Pancreas (tissue), 10 donors: ENCODE results near the gene CYBB. TPM values are rescaled to one million over a fixed set of nuclear protein-coding genes. Genes with fewer than 3 reads are reported as not detected.

ENCODE experiments used
- ATAC-seq, 4 donors: fragments of 200-7000 bp; cut with Tn5 transposase; one replicate each; pipeline versions ENCODE4 v1.8.0 to v1.9.1; 2020; ENCODE audit warnings: mild to moderate bottlenecking in 4 of 4, moderate library complexity in 4 of 4
- DNase-seq, 6 donors: peaks; one replicate each; pipeline ENCODE4 v3.0.0-alpha.2; 2020
- FAIRE-seq: peaks from 2 replicates; lab custom pipeline; 2012; peaks lifted over from hg19 to GRCh38; lab: Jason Lieb, UNC
- H3K27ac ChIP-seq, 4 donors: fragments of 200-600 bp; sonication (generic); 1 replicate in 3 of 4; 2 replicates in 1 of 4; pipeline versions ENCODE4 v1.5.0 to v1.8.0; 2020
- H3K27me3 ChIP-seq, 4 donors: fragments of 200-600 bp; one replicate each; pipeline ENCODE4 v1.8.0; 2021
- H3K36me3 ChIP-seq, 3 donors: fragments of 200-600 bp; sonication (generic) in 1 of 3; one replicate each; pipeline versions ENCODE4 v1.5.0 to v1.8.0; 2020 to 2021
- H3K4me1 ChIP-seq, 3 donors: fragments of 200-600 bp; one replicate each; pipeline ENCODE4 v1.8.0; 2021
- H3K4me3 ChIP-seq, 4 donors: fragments of 200-600 bp; sonication (generic) in 2 of 4; one replicate each; pipeline versions ENCODE4 v1.5.0 to v1.8.0; 2020 to 2021
- H3K9me3 ChIP-seq, 4 donors: fragments of 200-600 bp; one replicate each; pipeline ENCODE4 v1.8.0; 2021
- WGBS, 2 donors: extraction: QIAGEN DNeasy Blood & Tissue Kit; methylation state at CpG; one replicate each; pipeline ENCODE4 v1.1.7; 2013; 5-methylcytosine and 5-hydroxymethylcytosine counted together
- intact Hi-C, 3 donors: fragments of 100-400 bp; cut with DNase I; formaldehyde crosslinking; loops; one replicate each; pipeline versions ENCODE4 v1.11.1 to v1.14.2; 2022
- polyA plus RNA-seq, 2 donors: library from polyadenylated mRNA; stranded (reverse); fragments of 200-250 nt; gene quantifications; one replicate each; pipeline ENCODE4 v1.2.3, GENCODE V29; 2013
- total RNA-seq, 6 donors: library from RNA; stranded (reverse); fragmentation: NEBNext Ultra II Directional in 4 of 6; extraction: Animal tissue kit (Norgen Biotek cat#: 25700) in 4 of 6; gene quantifications; one replicate each; pipeline versions ENCODE4 v1.2.1 to v1.2.4, GENCODE V29; 2021 to 2023
- TF ChIP-seq, protein P1 (sequence below), 4 donors: fragments of 200-600 bp; sonication (generic) in 3 of 4; IDR thresholded peaks; one replicate each; pipeline versions ENCODE4 v1.5.0 to v1.8.0; 2021; ENCODE audit warnings: antibody characterized with exemption in 4 of 4
- donor health status: healthy with polysubstance abuse.
- donor health status: DM: no; HTN: no; CAD: no; lungs with moderate emphysema.
- donor health status: DM: no; HTN: no; CAD: no.
- donor health status: control.
- donor health status: control.
- donor health status: Bipolar disorder and iron deficiency.
- donor health status: DM: yes; HTN: yes; CAD: no.
- donor health status: DM: no; HTN: no; CAD: no.
- donor health status: DM: no; HTN: no; CAD: no.
- donor health status: DM: yes; HTN: yes; CAD: no.

CYBB gene
- total RNA-seq (10 to 100 TPM in 3 of 6 donors, 1 to 10 TPM in 3; 1.5 to 38.3 (median 7.6) TPM), polyA plus RNA-seq (1 to 10 TPM in 1 of 2 donors, under 1 TPM in 1; 0.80 to 1.1 TPM)

DNA sequence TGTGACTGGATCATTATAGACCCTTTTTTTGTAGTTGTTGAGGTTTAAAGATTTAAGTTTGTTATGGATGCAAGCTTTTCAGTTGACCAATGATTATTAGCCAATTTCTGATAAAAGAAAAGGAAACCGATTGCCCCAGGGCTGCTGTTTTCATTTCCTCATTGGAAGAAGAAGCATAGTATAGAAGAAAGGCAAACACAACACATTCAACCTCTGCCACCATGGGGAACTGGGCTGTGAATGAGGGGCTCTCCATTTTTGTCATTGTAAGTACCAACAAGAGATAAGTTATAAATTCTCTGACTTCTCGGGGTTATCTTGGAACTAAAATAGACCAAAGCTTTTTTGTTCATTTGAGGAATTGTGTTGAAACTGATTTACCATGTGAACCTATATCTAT lies at the start of gene CYBB:
TSS of gene CYBB (plus strand) at position 203 of the 400 bp plus-strand sequence. CDS start at position 222, 19 bp downstream.
- Histone ChIP-seq H3K27ac (no peak within 1 kb of the TSS), H3K36me3 (no peaks in the 10 kb centered on the region), H3K4me1 (no peaks in the 10 kb centered on the region), H3K4me3 (no peak within 1 kb of the TSS), H3K27me3 (no peaks in the 10 kb centered on the region), H3K9me3 (no peaks in the 10 kb centered on the region)
- intact Hi-C loops: no loop called here
- WGBS, 2 donors: 66 to 78% methylated on average over 2 of the region's 2 CpGs
- FAIRE-seq (no peak), ATAC-seq (no peak), DNase-seq (no peak)
- TF ChIP-seq, protein P1, sequence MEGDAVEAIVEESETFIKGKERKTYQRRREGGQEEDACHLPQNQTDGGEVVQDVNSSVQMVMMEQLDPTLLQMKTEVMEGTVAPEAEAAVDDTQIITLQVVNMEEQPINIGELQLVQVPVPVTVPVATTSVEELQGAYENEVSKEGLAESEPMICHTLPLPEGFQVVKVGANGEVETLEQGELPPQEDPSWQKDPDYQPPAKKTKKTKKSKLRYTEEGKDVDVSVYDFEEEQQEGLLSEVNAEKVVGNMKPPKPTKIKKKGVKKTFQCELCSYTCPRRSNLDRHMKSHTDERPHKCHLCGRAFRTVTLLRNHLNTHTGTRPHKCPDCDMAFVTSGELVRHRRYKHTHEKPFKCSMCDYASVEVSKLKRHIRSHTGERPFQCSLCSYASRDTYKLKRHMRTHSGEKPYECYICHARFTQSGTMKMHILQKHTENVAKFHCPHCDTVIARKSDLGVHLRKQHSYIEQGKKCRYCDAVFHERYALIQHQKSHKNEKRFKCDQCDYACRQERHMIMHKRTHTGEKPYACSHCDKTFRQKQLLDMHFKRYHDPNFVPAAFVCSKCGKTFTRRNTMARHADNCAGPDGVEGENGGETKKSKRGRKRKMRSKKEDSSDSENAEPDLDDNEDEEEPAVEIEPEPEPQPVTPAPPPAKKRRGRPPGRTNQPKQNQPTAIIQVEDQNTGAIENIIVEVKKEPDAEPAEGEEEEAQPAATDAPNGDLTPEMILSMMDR (IDR thresholded peaks at IDR 0.05): no peak

DNA sequence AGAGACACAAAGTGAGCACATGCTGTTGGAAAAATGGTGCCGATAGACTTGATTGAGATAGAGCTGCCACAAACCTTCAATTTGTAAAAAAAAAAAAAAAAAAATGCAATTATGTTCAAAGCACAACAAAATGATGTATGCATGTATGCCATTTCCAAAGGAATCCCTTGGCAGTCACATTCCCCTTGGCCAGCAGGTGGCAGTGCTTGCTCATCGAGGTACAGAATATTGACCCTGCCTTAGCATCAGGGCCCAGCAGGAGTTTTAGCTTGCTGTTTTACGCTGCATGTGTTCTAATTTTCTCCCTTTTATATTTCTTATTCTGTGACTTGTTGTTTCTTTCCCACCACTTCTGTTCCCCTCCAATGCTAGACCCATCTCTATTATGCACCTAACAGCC lies 34.5 kb upstream of the CYBB start:
- H3K4me1 ChIP-seq: no peaks in the 10 kb centered on the region
- no peaks in the 10 kb centered on the region for H3K27me3 ChIP-seq
- TF ChIP-seq, protein P1 (IDR thresholded peaks at IDR 0.05): peak; percentile 57 to 87 (median 85)
- intact Hi-C loops: loop anchor here in 1 of 3 donors (10.0 kb wide), 2 partner anchors 79 to 429 kb away; no protein-coding TSS in a partner anchor
- ATAC-seq (peak; percentile 86 to 98 (median 95)), DNase-seq (peak; percentile 30 to 86 (median 69)), FAIRE-seq (peak; percentile 98)
- 8 to 21% methylated on average over 3 of the region's 3 CpGs for WGBS, 2 donors
- no peaks in the 10 kb centered on the region for H3K9me3 ChIP-seq
- no peak overlapping the region for H3K27ac ChIP-seq
- H3K36me3 ChIP-seq: no peaks in the 10 kb centered on the region
- no peak overlapping the region for H3K4me3 ChIP-seq

DNA sequence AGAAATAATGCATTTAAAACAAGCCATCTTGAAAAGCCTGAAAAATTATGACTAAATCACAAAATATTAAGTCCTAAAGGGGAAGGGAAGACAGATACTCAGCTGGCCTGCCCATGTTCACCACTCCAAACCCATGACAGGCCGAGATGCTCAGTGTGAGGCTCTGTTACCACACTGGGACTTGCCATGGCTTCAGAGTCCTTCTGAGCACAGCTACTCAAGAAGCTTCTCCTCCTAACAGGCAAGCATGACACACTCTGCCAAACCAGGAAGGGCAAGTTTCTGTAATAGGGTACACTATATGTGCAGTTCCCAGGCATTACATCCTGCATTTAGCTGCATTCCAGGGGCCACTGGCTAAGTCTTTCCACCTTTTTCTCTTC lies 34.0 kb upstream of the CYBB start:
- Histone ChIP-seq H3K9me3 (no peaks in the 10 kb centered on the region), H3K4me3 (no peak overlapping the region), H3K36me3 (no peaks in the 10 kb centered on the region), H3K27ac (no peak overlapping the region), H3K27me3 (no peaks in the 10 kb centered on the region), H3K4me1 (no peaks in the 10 kb centered on the region)
- FAIRE-seq: no peak
- TF ChIP-seq, protein P1 (IDR thresholded peaks at IDR 0.05): no peak
- intact Hi-C loops: loop anchor here in 1 of 3 donors (10.0 kb wide), 2 partner anchors 79 to 429 kb away; no protein-coding TSS in a partner anchor
- peak in 2 of 4 donors; percentile 35 to 45 for ATAC-seq
- WGBS, 2 donors: 73 to 86% methylated on average over 1 of the region's 1 CpG
- no peak for DNase-seq

DNA sequence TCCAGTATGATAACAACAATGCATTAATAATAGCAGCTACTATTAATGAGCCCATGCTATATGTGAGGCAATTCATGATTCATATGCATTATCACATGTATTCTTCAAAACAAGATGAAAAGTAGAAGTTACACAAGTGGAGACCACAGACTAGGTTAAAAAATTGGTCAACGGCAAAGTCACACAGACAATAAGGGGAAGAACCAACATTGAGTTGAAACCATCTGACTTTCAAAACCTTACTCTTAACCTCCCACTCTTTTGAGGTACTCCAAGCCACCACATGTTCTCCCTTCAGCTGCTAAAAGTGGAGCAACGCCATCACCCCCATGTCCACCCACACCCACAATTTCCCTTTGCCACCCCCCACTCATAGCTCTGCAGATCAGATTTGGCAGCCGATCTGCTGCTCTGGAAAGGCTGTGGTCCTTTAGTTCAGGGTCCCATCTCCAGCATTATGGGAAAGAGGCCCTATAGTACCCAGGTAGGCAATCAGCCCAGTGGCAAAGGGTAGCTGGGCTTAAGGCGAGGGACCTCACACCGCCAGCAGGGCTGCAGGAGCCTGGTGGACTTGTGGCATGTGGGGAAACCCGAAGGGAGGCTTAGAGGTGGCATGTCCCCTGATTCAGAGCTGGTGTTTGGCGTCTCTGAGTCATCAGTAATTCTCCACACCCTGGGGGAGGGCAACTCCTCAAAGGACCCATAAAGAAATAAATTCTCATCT lies 33.5 kb upstream of the CYBB start:
- Histone ChIP-seq H3K9me3 (no peaks in the 10 kb centered on the region), H3K4me3 (no peak overlapping the region), H3K27ac (no peak overlapping the region), H3K27me3 (no peaks in the 10 kb centered on the region), H3K36me3 (no peaks in the 10 kb centered on the region), H3K4me1 (no peaks in the 10 kb centered on the region)
- peak in 2 of 4 donors; percentile 48 to 55 for ATAC-seq
- no peak for DNase-seq
- TF ChIP-seq, protein P1 (IDR thresholded peaks at IDR 0.05): no peak
- intact Hi-C loops: loop anchor here in 1 of 3 donors (10.0 kb wide), 2 partner anchors 78 to 428 kb away; no protein-coding TSS in a partner anchor
- FAIRE-seq: no peak
- 73 to 89% methylated on average over 7 of the region's 7 CpGs for WGBS, 2 donors

DNA sequence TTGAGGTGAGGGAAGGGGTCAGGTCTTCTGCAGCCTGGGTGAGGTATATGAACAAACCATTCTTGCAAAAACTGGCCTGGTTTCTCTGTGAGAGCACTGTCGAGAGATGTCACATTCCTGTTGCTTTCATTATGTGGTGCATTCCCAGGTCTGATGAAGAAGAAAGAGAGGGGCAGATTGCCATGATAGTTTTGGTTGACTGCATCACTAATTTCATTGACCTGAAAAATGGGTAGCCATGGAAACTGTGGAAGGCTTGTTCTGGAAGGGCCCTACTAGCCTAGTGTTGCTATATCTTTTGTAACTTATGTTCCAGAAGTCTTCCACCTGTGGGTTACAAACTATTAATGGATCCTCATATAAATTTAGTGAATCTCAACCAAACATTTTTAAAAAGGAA lies 32.9 kb upstream of the CYBB start:
- no peak for ATAC-seq
- TF ChIP-seq, protein P1 (IDR thresholded peaks at IDR 0.05): no peak
- Histone ChIP-seq H3K4me1 (no peaks in the 10 kb centered on the region), H3K4me3 (no peak overlapping the region), H3K27ac (no peak overlapping the region), H3K9me3 (no peaks in the 10 kb centered on the region), H3K27me3 (no peaks in the 10 kb centered on the region), H3K36me3 (no peaks in the 10 kb centered on the region)
- DNase-seq: no peak
- intact Hi-C loops: loop anchor here in 1 of 3 donors (10.0 kb wide), 2 partner anchors 78 to 428 kb away; no protein-coding TSS in a partner anchor
- WGBS, 2 donors: 89 to 91% methylated on average over 1 of the region's 1 CpG
- FAIRE-seq: no peak
